NB4 (cell line): ENCODE data around the gene ANG.

Experiments used
- CTCF ChIP-seq: IDR thresholded peaks from one replicate; pipeline ENCODE4 v1.5.1; 2012; ENCODE audit warnings: low read depth, low read length
- POLR2A ChIP-seq: IDR thresholded peaks from 2 replicates; pipeline ENCODE4 v1.6.1; 2011; ENCODE audit warnings: mild to moderate bottlenecking; ENCODE audit not compliant: insufficient read length; ENCODE audit errors: extremely low read depth

GRCh38 chr14:20661197-20661596, 27.4 kb upstream of the ANG start:
- no peak for TF ChIP-seq CTCF
- TF ChIP-seq POLR2A, result no peak
